ENCODE data around the gene TANC1.

- TF ChIP-seq POLR2AphosphoS5 (IDR thresholded peaks at IDR 0.05; ENCODE audit: low read depth, low read length) (no peak), POLR2A (IDR thresholded peaks at IDR 0.05; ENCODE audit: low read depth, low read length) (no peak)
Measured at GRCh38 chr2:159101755-159102489, 133.5 kb downstream of the TANC1 start.

All from GM12892 (cell line).